NK-92 (cell line): ENCODE results near the gene GPR35.
"Not testable (repeated sequence)": the region's sequence is repeated elsewhere in the genome, so short reads cannot be mapped to it uniquely, and the experiment has no call there.

Source experiments
- DNase-seq: peaks from one replicate; lab custom pipeline; 2025; ENCODE audit not compliant: unreplicated experiment; lab: John Stamatoyannopoulos, UW

Gene GPR35

DNA sequence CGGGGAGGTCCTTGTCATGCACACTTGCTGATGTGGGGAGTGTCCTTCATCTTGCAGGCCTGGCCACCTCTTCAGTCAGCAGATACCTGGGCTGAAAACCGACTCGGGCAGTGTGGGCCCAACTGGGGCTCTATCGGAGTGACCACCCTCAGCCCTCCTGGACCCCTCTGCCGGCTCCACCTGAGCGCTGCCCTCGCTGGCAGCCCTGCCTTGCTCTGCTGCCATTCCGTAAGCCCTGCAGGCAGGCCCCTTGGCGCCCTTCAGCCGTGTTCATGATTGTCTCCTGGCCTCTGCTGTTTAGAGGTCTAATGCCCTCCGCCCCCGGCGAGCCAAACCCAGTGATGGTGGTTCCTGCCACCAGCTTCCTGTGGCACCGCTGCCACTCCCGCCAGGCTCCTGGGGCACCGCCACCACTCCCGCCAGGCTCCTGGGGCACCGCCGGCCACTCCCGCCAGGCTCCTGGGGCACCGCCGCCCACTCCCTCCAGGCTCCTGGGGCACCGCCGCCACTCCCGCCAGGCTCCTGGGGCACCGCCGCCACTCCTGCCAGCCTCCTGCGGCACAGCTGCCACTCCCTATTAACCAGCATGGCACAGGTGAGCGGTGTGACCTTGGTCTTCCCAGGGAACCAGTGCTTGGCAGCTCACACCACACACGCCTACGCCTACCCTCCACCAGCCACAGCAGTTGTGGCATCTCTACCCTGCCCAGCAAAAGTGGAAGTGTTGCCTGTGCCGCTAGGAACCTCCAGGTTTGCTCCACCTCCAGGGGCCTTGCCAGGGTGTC, 22.8 kb upstream of the GPR35 start:
- no peak for DNase-seq

DNA sequence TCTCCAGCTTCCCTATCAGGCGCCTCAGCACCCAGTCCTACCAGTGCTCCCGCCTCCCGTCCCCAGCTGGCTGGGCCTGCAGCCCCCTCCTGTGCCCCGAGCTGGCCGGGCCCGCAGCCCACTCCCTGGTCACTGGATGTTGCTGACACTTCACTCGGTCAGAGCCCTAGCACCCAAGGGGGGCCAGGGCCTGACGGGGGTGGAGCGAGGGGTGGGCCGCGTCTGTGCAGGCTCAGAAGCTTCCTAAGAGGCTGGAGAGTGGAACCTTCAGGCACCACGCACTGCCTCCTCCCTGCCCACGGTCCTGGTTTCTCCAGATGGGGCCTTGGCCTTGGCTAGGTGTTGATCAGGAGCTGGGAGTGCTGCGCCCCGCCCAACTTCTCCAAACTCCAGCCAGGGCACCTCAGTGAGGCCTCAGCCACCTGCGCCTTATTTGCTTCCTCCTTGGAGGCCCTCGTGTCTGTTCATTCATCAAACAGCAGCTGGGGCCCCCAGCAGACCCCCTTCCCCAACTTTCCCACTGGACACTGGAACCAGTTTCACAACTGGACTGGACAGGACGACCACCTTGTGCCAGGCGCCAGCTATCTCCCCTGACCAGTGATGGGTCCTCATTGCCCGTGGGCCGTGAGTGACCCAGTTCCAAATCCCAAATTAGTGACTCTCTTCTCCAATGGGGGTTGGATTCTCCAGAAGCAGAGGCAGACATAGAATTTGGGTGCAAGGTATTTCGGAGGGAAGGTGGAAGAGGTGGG, 22.0 kb upstream of the GPR35 start:
- DNase-seq: no peak

DNA sequence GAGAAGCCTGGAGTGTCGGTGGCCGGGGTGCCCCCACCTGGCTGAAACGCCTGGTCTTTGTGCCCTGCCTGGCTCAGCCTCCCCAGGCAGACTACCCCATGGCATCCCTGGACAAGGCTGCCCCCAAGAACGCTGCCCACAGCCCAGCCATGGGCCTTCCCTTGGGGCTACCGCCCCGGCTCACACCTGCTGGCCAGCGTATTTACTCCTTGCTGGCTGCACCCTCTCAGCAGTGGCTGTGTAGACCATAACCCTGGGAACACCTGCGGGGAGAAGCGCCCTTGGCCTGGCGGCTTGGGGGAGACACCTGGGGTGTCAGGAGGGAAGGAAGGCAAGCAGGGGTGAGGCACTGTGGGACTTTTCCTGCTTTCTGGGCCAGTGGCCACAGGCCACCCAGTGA, 21.4 kb upstream of the GPR35 start:
- no peak for DNase-seq

DNA sequence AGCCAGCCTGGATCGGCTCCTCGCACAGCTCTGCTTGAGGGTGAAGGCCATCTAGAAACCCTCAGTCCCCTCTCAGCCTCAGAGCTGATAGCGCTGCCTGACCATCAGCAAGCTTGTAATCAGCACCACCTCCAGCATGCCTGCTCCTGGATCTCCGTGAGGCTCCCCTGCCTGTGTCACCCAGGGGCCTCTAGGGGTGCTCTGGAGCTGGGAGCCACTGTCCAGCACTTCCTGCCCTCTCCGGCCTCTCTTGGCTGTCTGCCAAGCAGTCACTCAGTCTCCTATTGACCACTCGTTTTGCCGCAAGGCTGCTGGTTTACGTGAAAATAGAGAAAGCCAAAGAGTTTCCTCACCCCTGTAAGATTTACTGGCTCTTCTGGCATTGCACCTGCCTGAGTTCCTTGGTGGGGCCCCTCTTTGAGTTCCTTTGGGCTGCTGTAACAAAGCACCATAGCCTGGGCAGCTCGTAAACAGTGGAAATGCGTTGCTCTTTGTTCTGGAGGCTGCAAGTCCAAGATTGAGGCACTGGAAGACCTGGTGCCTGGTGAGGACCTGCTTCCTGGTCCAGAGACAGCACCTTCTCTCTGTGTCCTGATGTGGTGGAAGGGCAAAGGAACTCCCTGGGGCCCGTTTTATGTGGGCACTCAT, 20.9 kb upstream of the GPR35 start:
- DNase-seq: no peak

DNA sequence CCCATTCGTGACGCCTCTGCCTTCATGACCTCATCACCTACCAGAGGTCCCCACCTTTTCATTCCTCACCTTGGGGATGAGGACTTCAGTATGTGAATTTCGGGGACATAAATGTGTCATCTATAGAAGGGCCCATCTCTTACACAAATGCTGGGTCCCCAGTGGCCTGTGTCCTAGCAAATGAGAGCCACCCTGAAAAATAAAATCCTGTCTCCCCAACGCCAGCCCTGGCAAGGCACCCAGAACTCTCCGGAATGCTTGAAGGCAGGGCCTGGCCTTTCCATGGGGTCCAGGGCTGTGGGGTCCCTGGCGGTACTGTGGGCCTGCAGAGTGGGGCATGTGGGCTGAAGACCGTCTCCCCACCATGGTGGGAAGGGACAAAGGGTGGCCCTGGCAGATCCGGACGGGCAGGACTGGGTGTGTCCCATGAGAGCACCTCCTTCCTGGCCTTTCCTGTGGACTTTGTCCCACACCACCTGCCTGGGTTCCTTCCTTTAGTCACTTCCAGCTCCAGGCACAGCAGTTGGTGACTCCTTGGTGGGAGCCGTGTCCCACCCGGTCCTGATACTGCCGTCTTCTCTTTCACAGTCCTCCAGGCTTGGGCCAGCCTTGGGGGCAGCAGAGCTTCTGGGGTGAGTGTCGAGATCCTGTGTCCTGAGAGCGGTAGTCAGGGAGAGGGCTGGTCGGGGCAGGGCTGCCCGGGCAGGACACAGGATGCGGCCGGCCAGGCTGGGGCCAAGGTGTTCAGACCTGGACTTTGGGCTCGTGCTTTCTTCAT, 20.2 kb upstream of the GPR35 start:
- DNase-seq: no peak

DNA sequence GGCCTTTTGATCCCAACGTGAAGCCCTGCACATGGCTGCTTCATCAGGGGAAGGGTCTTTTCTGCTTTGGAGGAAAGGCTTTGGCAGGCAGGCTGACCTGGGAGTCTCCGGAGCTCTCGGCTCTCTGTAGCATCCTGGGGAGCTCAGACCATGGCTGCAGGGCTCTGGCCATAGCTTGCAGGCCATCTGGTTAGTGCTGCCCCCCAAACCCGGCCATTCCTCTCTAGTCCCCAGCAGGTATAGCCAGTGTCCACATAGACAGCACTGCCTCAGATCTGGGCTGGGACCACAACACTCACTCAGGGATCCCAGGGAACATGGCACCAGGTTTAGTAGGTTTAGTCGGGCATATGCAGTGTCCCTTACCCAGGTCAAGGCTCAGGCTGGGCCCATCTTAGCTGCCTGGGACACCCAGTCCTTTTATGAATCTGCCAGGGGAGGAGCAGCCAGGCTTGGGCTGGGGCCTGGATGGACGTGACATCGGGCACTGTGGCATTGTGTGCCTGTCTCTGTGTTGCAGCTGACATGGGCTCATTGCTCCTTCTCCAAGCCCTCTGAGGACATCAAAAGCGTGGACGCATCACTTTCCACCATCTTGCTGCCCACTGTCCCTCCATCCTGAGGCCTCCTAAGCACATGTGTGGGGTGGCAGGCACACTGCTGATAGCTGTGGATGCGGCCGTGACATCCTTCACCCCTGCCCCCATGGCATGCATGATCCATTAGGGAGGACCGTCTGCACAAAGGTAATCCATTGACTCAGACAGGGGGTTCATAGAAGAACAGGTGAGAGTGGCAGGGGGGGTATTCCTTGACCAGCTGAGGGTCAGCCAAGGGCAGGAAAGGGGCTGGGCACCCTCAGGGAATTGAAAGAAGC, 19.2 kb upstream of the GPR35 start:
- no peak for DNase-seq

DNA sequence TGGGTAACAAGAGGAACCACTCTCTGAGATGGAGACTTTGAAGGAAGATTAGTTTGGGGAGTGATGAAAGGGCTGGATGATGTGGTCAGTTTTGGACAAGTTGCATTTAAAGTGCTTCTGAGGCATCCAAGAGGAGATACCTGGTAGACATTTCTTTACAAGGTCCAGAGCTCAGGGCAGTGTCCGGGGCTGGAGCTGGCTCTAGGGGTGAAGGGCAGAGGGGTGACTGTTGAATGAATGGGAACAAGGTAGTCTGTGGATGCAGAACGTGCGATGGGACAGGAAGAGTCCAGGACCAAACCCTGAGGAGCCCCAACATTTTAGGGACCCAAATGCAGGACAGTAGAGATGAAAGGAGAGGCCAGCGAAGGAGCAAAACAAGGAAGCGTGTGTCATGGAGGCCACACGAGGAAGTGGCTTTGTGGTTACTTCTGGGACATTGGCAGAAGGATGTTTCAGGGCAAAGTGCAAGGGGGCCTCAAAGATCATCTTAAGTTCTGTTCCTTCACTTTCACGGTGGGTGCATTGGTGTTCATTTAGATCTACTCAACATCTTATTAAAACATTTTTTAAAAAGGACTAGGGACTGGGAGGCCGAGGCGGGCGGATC, 13.6 kb upstream of the GPR35 start:
- no peak for DNase-seq

DNA sequence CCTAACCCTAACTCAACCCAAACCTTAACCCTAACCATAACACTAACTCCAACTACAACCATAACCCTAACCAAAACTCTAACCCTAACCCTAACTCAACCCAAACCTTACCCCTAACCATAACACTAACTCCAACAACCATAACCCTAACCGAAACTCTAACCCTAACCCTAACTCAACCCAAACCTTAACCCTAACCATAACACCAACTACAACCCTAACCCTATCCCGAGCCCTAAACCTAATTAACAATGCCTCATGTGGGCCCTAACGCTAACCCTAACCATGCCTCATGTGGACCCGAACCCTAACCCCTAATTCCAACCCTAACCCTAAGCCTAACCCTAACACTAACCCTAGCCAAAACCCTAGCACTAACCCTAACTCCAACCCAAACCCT, 11.5 kb upstream of the GPR35 start:
- no peak for DNase-seq

DNA sequence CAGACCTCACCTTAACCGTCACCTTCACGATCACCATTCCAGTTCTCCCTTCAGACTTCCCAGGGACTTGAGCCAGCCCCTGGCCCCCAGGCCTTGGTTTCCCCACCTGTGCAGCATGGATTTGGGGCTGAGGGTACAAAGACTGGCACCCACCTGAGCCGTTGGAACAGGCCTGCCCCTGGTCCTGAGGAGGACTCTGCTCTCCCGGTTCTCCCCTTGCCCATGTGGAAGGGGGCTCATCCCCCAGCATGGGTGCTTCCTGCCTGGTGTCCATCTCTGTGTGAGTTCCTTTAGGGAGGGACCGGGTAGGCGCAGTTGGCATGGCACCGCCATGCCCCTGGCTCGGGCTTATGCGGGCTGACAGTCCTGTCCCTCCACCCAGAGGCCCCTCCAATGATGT, 10.9 kb upstream of the GPR35 start:
- no peak for DNase-seq

DNA sequence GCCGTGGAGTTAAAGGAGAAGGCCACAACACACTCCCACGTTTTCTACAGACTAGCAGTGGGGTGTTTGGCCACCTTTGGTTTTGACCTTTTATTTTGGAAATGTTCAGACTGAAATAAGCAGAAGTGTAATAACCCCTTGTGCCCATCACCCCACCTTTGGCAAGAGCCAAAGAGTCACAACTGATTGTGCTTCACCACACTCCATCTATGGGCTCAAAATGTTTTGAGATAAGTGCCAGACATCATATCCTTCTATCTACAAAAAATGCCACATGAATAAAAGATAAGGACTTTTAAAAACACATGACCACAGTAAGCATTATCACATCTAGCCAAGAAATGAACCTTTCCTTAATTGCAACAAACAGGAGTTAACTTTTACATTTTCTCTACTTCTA, 9.9 kb upstream of the GPR35 start:
- DNase-seq: no peak

DNA sequence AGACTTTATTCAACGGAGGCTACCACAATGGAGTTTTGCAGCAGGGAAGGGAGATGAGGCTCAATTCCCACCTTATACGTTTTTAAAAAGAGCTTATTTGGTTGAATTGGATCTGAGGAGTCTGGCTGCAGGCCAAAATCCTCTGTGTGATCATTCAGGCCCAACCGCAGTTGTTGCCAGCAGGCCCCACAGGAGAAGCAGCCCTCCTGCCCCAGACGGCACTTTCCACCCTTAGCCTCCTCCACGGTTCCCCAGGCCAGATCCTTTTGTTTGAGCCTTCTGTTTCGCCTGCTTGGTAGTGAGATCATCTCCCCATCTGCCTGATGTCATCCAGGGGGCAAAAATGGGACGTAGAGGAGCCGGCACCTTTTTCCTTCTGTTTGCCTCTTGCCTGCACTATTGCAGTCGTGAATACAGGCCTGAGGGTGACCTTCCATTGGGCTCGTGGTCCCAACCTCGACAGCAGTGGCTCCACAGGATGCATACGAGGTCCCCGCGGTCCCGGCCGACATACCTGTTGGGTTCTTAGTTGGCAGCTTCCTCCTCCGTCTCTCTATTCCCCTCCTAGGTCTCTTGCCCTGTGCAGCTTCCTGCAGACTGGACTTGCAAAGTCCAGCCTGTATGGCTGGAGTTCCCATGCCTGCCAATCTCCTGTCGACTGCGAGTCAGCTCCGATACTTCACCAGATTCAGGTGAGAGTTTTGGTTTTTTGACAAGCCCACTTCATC, 9.3 kb upstream of the GPR35 start:
- DNase-seq: no peak

DNA sequence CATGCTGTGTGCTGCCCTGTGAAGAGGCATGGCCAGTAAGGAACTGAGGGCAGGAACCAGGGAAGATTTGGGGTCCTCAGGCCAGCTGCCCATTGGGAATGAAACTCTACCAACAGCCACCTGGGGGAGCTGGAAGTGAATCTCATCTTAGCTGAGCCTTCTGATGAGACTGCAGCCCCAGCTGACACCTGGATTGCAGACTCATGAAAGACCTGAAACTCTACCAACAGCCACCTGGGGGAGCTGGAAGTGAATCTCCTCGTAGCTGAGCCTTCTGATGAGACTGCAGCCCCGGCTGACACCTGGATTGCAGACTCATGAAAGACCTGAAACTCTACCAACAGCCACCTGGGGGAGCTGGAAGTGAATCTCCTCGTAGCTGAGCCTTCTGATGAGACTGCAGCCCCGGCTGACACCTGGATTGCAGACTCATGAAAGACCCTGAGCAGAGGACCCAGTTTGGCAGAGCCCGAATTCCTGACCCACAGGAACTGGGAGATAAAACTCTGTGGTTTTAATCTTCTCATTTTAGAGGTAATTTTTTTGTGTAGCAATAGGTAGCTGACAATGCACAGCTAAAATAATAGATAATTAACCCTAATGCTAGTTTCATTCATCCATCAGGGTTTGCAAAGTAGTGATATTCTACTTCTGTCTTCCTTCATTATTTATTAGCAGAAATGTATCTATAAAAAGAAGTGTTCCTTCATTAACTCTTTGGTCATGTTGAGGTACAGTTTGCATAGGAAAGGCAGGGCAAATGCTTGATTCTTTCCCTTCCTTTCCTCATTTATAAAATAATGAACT, 8.2 kb upstream of the GPR35 start:
- not testable (repeated sequence) for DNase-seq

DNA sequence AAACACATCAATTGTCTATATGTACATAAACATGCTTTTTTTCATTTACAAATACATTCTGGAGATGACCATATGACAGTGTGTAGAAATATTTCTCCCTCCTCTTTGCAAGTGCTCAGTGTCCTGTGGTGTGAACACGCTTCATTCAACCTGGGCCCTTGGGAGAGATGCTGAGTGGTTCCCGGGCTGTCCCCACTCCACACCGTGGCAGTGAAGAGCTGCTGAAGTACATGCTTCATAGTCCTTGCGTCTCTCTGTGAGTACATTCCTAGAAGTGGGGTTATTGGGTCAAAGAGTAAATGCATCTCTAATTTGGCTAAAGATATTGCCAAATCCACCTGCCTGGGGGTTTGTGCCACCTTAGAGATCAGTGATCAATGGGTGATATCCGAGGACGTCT, 6.5 kb upstream of the GPR35 start:
- DNase-seq: no peak

DNA sequence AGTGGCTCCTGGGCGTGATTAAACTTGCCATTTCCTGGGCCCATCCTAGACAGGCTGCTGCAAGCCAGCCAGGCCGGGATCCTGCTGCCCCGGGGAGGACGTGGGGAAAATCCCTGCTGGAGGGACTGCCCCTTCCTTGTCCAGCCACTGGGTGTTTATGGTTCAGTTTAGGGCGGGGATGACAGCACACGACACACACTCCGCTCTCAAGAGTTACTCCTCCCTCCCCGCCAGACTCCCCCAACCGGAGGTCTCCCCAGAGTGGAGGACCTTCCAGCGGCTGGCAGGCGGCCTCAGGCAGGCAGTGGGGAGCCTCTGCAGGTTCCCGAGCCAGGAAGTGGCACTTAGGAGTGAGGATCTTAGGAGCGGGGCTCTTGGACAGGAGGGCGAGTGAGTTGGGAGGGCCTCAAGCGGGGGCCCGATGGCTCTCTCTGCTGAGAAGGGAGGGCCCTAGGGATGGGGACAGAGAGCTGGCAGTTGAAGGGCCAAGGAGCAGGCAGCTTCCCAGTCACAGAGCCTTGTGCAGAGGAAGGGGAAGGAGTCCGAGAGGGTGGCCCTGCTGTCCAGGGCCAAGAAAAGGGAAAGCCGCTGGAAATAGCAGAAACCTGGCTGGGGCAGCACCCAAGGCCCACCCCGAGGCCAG, 5.7 kb upstream of the GPR35 start:
- DNase-seq: no peak

DNA sequence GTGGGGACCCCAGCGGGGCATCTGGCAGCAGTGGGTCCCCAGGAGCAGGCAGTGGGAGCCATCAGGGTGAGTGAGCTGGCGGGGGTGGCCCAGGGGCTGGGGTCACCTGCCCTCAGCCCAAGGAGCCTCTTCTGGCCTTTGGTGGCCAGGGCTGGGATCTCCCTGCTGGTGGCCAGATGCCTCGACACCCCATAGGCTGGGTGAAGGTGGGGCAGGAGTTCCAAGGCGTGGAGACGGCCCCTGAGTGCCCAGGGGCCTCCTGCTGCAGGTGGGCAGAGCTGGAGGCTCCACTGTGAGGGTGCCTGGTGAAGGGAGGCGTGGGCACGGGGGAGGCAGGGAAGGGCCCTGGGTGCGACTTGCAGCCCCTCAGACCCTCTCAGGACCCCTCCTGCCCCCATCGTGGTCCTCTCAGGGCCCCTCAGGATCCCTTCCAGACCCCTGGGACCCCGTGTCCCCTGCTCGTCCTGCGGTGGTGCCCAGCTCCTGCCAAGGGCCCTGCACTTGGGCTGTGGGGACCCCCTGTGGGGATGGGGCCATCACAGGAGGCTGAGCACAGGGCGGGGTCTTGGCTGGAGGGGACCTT, 5.0 kb upstream of the GPR35 start:
- no peak for DNase-seq

DNA sequence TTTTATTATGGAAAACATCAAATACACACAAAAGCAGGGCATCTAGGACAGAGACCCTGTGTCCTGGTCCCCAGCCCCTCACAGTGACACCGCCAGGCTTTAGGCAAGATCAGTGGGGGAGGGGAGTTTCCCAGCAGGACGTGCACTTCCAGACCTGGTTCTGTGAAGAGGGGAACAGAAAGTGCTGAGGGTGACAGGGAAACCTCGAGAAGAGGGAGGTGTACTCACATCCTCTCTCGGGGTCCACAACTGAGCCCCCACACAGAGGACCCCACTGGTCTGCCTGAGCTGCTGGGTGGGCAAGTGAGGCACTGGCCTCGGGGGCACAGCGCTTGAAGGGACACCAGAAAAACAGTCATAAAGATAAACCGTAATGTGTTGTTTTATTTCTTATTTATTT, 4.4 kb upstream of the GPR35 start:
- no peak for DNase-seq

DNA sequence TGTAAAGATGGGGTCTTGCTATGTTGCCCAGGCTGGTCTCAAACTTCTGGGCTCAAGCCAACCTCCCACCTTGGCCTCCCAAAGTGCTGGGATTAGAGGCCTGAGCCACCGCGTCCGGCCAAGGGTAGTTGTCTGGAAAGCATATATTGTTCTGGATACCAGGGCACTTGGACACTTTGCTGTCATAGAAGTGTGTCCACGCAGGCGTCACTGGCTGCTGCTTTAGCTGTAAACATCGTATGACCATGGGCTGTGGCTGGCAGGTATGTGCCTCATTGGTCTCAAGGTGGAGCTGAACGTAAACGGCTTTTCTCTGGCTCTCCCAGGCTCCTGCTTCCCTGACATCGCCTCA, 3.2 kb upstream of the GPR35 start:
- no peak for DNase-seq
